PC-9 (cell line): ENCODE data around the gene MLIP. TPM values are rescaled to one million over a fixed set of nuclear protein-coding genes. Genes with fewer than 3 reads are reported as not detected.

Source experiments
- BruUV-seq: library from RNA; stranded (reverse); fragments of 400-500 nt; replicated peaks from 2 replicates; lab custom pipeline; 2021; lab: Mats Ljungman, UMichigan
- CTCF ChIA-PET: fragments of 300-600 bp; sonication (Branson Sonifier 250); formaldehyde crosslinking; loops from one replicate; lab custom pipeline; 2022; ENCODE audit warnings: antibody characterized with exemption; lab: Charles Lee
- POLR2A ChIA-PET: fragments of 300-600 bp; sonication (Branson Sonifier 250); formaldehyde crosslinking; loops from one replicate; lab custom pipeline; 2022; ENCODE audit warnings: antibody characterized with exemption; ENCODE audit not compliant: unreplicated experiment; lab: Charles Lee
- DNase-seq, 2 experiments: peaks; one replicate each; pipeline versions ENCODE4 v3.0.0 to v3.0.0-alpha.2; 2015 to 2022; ENCODE audit warnings: mixed read lengths in 1 of 2
- H2AFZ ChIP-seq: fragments of 200-600 bp; sonication (generic); 2 replicates; pipeline ENCODE4 v1.8.1; 2017; ENCODE audit warnings: antibody characterized with exemption
- H3F3A ChIP-seq: fragments of 200-600 bp; sonication (generic); 2 replicates; pipeline ENCODE4 v1.8.1; 2017; ENCODE audit warnings: antibody characterized with exemption, mild to moderate bottlenecking, low read depth; ENCODE audit not compliant: insufficient read depth
- H3K27ac ChIP-seq: fragments of 200-600 bp; sonication (generic); 2 replicates; pipeline ENCODE4 v1.6.1; 2016; ENCODE audit warnings: mixed run types
- H3K27me3 ChIP-seq: fragments of 200-600 bp; sonication (generic); 2 replicates; pipeline ENCODE4 v1.6.1; 2016; ENCODE audit warnings: low read depth, mixed run types; ENCODE audit not compliant: insufficient read depth
- H3K36me3 ChIP-seq: fragments of 200-600 bp; sonication (generic); 2 replicates; pipeline ENCODE4 v1.6.1; 2016; ENCODE audit warnings: low read depth, mixed run types
- H3K4me1 ChIP-seq: fragments of 200-600 bp; sonication (generic); replicated peaks from 2 replicates; pipeline ENCODE4 v1.6.1; 2016; ENCODE audit warnings: mixed run types; ENCODE audit not compliant: insufficient read depth
- H3K4me2 ChIP-seq: fragments of 200-600 bp; sonication (generic); 2 replicates; pipeline ENCODE4 v1.6.1; 2017; ENCODE audit warnings: mixed run types
- H3K4me3 ChIP-seq: fragments of 200-600 bp; sonication (generic); 2 replicates; pipeline ENCODE4 v1.6.1; 2016; ENCODE audit warnings: mixed run types
- H3K79me2 ChIP-seq: fragments of 200-600 bp; sonication (generic); 2 replicates; pipeline ENCODE4 v1.6.1; 2017; ENCODE audit warnings: low read depth, mixed run types
- H3K9me2 ChIP-seq: fragments of 200-600 bp; sonication (generic); 2 replicates; pipeline ENCODE4 v1.8.1; 2017; ENCODE audit warnings: mild to moderate bottlenecking; ENCODE audit not compliant: insufficient read depth
- H3K9me3 ChIP-seq: fragments of 200-600 bp; sonication (generic); 2 replicates; pipeline ENCODE4 v1.8.1; 2016; ENCODE audit warnings: low read depth; ENCODE audit not compliant: insufficient read depth
- H4K20me1 ChIP-seq: fragments of 200-600 bp; sonication (generic); 2 replicates; pipeline ENCODE4 v1.8.1; 2017; ENCODE audit not compliant: insufficient read depth
- CTCF ChIP-seq: fragments of 200-600 bp; sonication (generic); conservative IDR thresholded peaks from 2 replicates; pipeline ENCODE4 v1.6.1; 2017; ENCODE audit warnings: mixed run types, antibody characterized with exemption, mild to moderate bottlenecking, moderate library complexity
- EZH2 ChIP-seq: fragments of 200-600 bp; sonication (generic); IDR thresholded peaks from 2 replicates; pipeline ENCODE4 v1.8.0; 2017; ENCODE audit warnings: antibody characterized with exemption, low read depth
- intact Hi-C: fragments of 100-400 bp; cut with micrococcal nuclease; formaldehyde crosslinking; loops from one replicate; pipeline ENCODE4 v1.10.0; 2022; ENCODE audit not compliant: unreplicated experiment
- total RNA-seq: library from RNA; stranded (reverse); gene quantifications from 2 replicates; pipeline ENCODE4 v1.2.3, GENCODE V29; 2021

Gene MLIP
- total RNA-seq, 1 experiment from 2014 or later = 0.79 TPM

GRCh38 chr6:54273214-54273820 is 162.1 kb downstream of the MLIP start:
- intact Hi-C loops = no loop called here
- Histone ChIP-seq H3K4me3 (no peak overlapping the region), H3K27ac (no peak overlapping the region), H3K9me3 (no peaks in the 10 kb centered on the region), H3K79me2 (no peaks in the 10 kb centered on the region), H3F3A (no peaks in the 10 kb centered on the region), H3K9me2 (no peaks in the 10 kb centered on the region), H3K36me3 (no peaks in the 10 kb centered on the region), H3K4me1 (no peaks in the 10 kb centered on the region), H2AFZ (no peak overlapping the region), H3K4me2 (no peak overlapping the region), H4K20me1 (no peaks in the 10 kb centered on the region), H3K27me3 (no peaks in the 10 kb centered on the region)
- POLR2A ChIA-PET = no interaction called here
- no TSS peak for BruUV-seq
- TF ChIP-seq EZH2 (no peak), CTCF (no peak)
- no peak for DNase-seq
- CTCF ChIA-PET = interaction anchor here (0.5 kb wide), 1 partner anchor 777 kb away, joined by 8 read pairs; no protein-coding TSS in a partner anchor

DNA sequence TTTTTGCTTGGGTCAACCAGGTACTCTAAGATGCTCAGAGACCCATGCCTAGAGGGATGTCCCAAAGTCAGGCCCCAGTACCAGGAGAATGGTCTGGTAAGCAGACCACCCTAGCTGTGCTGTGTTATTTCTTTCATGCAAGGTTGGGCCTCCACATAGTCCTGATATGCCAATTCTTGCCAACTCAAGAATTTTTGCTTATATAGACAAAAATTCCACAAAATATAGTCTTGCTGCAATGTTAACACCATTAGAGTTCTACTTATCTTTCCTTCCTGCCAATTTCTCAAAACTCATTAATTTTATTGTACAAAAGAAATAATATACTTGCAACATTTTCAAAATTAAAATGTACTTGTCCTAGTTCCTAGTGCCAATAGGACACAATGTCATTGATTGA is 163.1 kb downstream of the MLIP start:
- Histone ChIP-seq H3F3A (no peaks in the 10 kb centered on the region), H3K36me3 (no peaks in the 10 kb centered on the region), H3K79me2 (no peaks in the 10 kb centered on the region), H3K27ac (no peak overlapping the region), H2AFZ (no peak overlapping the region), H3K4me3 (no peak overlapping the region), H3K4me2 (no peak overlapping the region), H3K9me3 (no peaks in the 10 kb centered on the region), H3K4me1 (no peaks in the 10 kb centered on the region), H3K27me3 (no peaks in the 10 kb centered on the region), H3K9me2 (no peaks in the 10 kb centered on the region), H4K20me1 (no peaks in the 10 kb centered on the region)
- no TSS peak for BruUV-seq
- DNase-seq = no peak
- TF ChIP-seq EZH2 (no peak), CTCF (no peak)
- POLR2A ChIA-PET = no interaction called here
- CTCF ChIA-PET = no interaction called here
- intact Hi-C loops = no loop called here

DNA sequence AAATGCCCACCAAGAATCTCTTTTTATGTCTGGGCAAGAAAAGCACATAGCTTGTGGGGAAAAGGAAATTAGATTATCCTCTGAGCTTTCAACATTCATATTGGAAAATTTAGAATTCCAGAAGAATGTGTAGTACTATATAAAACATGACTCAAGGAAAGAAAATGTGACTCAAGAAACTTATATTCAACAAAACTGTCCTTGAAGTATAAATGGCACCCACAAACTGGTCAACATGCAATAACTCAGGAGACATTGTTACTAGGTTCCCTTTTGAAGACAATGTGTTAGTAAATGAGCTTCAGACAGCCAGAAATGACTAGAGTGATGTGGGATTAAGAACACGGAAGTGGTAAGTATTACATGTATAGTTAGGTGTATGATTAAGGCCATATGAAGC is 170.9 kb downstream of the MLIP start:
- H3K27ac ChIP-seq = no peak overlapping the region
- H3K9me2 ChIP-seq = no peaks in the 10 kb centered on the region
- H3K9me3 ChIP-seq = no peaks in the 10 kb centered on the region
- POLR2A ChIA-PET = no interaction called here
- no peaks in the 10 kb centered on the region for H3K36me3 ChIP-seq
- DNase-seq = no peak
- no peak overlapping the region for H3K4me2 ChIP-seq
- TF ChIP-seq EZH2 = no peak
- no peak for TF ChIP-seq CTCF
- no peaks in the 10 kb centered on the region for H3K4me1 ChIP-seq
- no peaks in the 10 kb centered on the region for H3K27me3 ChIP-seq
- no peak overlapping the region for H2AFZ ChIP-seq
- CTCF ChIA-PET = no interaction called here
- intact Hi-C loops = no loop called here
- BruUV-seq = no TSS peak
- H3K4me3 ChIP-seq = no peak overlapping the region
- H3K79me2 ChIP-seq = no peaks in the 10 kb centered on the region
- no peaks in the 10 kb centered on the region for H4K20me1 ChIP-seq
- no peaks in the 10 kb centered on the region for H3F3A ChIP-seq
